ENCODE data around the gene SPAG17.

GRCh38 chr1:118113261-118113660 lies 71.8 kb downstream of the SPAG17 start:
- no peak for TF ChIP-seq POLR2AphosphoS5 (IDR thresholded peaks at IDR 0.05)
- TF ChIP-seq CTCF (IDR thresholded peaks at IDR 0.05), result no peak
- no peak for TF ChIP-seq EP300 (IDR thresholded peaks at IDR 0.05)
